ENCODE results near the gene MAFF.

MAFF gene

GRCh38 chr22:38163844-38164550, 37.8 kb upstream of the MAFF start:
- TF ChIP-seq CTCF (IDR thresholded peaks at IDR 0.05; ENCODE audit: low read depth, low read length, missing control alignments) = no peak

GRCh38 chr22:38164551-38164918, 37.3 kb upstream of the MAFF start:
- Histone ChIP-seq H3K27me3 (replicated peaks) (no peaks in the 10 kb centered on the region), H3K27ac (no peak overlapping the region), H3K36me3 (replicated peaks) (no peaks in the 10 kb centered on the region), H3K4me3 (ENCODE audit: low read depth, low read length) (no peak overlapping the region)
- no peak for TF ChIP-seq CTCF (IDR thresholded peaks at IDR 0.05; ENCODE audit: low read depth, low read length, missing control alignments)
- in situ Hi-C loops (cut with HindIII; ENCODE audit: low pct_ligation_motif_present, low sequenced_read_pairs) = no loop called here
- DNase-seq = no peak

More at GRCh38 chr22:38163844-38164550, 37.8 kb upstream of the MAFF start:
- Histone ChIP-seq H3K36me3 (replicated peaks) (no peaks in the 10 kb centered on the region), H3K27ac (no peak overlapping the region), H3K27me3 (replicated peaks) (no peaks in the 10 kb centered on the region), H3K4me3 (ENCODE audit: low read depth, low read length) (no peak overlapping the region)
- in situ Hi-C loops (cut with HindIII; ENCODE audit: low pct_ligation_motif_present, low sequenced_read_pairs) = no loop called here
- no peak for DNase-seq

- in situ Hi-C loops (cut with HindIII; ENCODE audit: low pct_ligation_motif_present, low sequenced_read_pairs) = no loop called here
- TF ChIP-seq CTCF (IDR thresholded peaks at IDR 0.05; ENCODE audit: low read depth, low read length, missing control alignments) = no peak
- Histone ChIP-seq H3K36me3 (replicated peaks) (no peaks in the 10 kb centered on the region), H3K27ac (no peak overlapping the region), H3K27me3 (replicated peaks) (no peaks in the 10 kb centered on the region), H3K4me3 (ENCODE audit: low read depth, low read length) (no peak overlapping the region)
- no peak for DNase-seq
These were observed 35.7 kb upstream of the MAFF start for GRCh38 chr22:38165922-38166593.

- Histone ChIP-seq H3K27ac (no peak overlapping the region), H3K27me3 (replicated peaks) (no peaks in the 10 kb centered on the region), H3K4me3 (ENCODE audit: low read depth, low read length) (no peak overlapping the region), H3K36me3 (replicated peaks) (no peaks in the 10 kb centered on the region)
- no peak for DNase-seq
- in situ Hi-C loops (cut with HindIII; ENCODE audit: low pct_ligation_motif_present, low sequenced_read_pairs) = no loop called here
- no peak for TF ChIP-seq CTCF (IDR thresholded peaks at IDR 0.05; ENCODE audit: low read depth, low read length, missing control alignments)
These were observed 33.8 kb upstream of the MAFF start for GRCh38 chr22:38167988-38168407.

- in situ Hi-C loops (cut with HindIII; ENCODE audit: low pct_ligation_motif_present, low sequenced_read_pairs) = no loop called here
- Histone ChIP-seq H3K27me3 (replicated peaks) (no peaks in the 10 kb centered on the region), H3K27ac (no peak overlapping the region), H3K4me3 (ENCODE audit: low read depth, low read length) (no peak overlapping the region), H3K36me3 (replicated peaks) (no peaks in the 10 kb centered on the region)
- no peak for DNase-seq
- no peak for TF ChIP-seq CTCF (IDR thresholded peaks at IDR 0.05; ENCODE audit: low read depth, low read length, missing control alignments)
These were observed 32.7 kb upstream of the MAFF start for GRCh38 chr22:38169116-38169515.
